ENCODE data around the gene ABLIM2. TPM values are rescaled to one million over a fixed set of nuclear protein-coding genes. Genes with fewer than 3 reads are reported as not detected.

Gene ABLIM2
- total and polyA plus RNA-seq, 2 of the 8 experiments (the other 6 are each of a cell fraction or from before 2014, with no cell fraction given) = 2.8 to 3.0 TPM

DNA sequence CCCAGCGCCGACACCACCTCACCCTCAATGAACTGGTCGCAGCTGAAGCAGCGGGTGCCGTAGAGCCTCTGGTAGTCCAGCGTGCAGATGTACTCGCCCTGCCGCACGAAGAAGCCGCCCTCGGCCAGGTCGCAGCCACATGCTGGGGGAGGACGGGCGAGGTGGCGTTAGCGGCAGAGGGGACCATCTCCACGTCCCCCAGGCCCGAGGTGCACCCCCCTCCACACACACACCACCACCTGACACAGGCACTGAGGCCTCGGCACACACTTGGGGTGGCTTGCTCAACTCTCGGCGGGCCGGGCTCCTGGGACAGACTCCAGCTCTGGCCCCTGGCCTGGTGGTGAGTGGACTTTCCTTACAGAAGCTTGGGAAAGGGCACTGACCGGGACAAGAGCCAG lies 61.5 kb downstream of the ABLIM2 start (continued):
- TF ChIP-seq GTF2F1 (IDR thresholded peaks at IDR 0.05; ENCODE audit: borderline replicate concordance, low read depth, low read length) = no peak
- no peak for TF ChIP-seq PHF8 (conservative IDR thresholded peaks at IDR 0.05; ENCODE audit: low read depth, low read length)
- no peak for TF ChIP-seq KDM5A (IDR thresholded peaks at IDR 0.05; ENCODE audit: low read length)
- no peak for TF ChIP-seq FOSL1 (IDR thresholded peaks at IDR 0.05; ENCODE audit: insufficient read depth, low read depth, low read length)
- no peak for TF ChIP-seq GABPA (IDR thresholded peaks at IDR 0.05; ENCODE audit: borderline replicate concordance, insufficient read depth, low read length)
- no peak for TF ChIP-seq SP4 (IDR thresholded peaks at IDR 0.05; ENCODE audit: low read length)
- no peak for TF ChIP-seq SP1 (IDR thresholded peaks at IDR 0.05; ENCODE audit: low read depth, low read length)
- TF ChIP-seq CHD1 (IDR thresholded peaks at IDR 0.05; ENCODE audit: low read depth, low read length) = no peak

Data from H1 (cell line).